Activated T-helper 17 cell treated with anti-CD3 and anti-CD28 coated beads, Interleukin-2, amount 50 U/mL, for 72 hours (primary cell): ENCODE measurements around the gene ADARB2. TPM values are rescaled to one million over a fixed set of nuclear protein-coding genes. Genes with fewer than 3 reads are reported as not detected.

ENCODE experiments used
- ATAC-seq: fragments of 150-1000 bp; cut with Tn5 transposase; replicated peaks from 2 replicates; pipeline ENCODE4 v1.10.0; 2021; ENCODE audit warnings: mild to moderate bottlenecking, moderate library complexity
- H3K27ac Mint-ChIP-seq: one replicate; pipeline ENCODE4 v1.8.0; 2022; ENCODE audit warnings: mixed read lengths
- H3K27me3 Mint-ChIP-seq: one replicate; pipeline ENCODE4 v1.8.0; 2022; ENCODE audit warnings: mixed read lengths
- H3K36me3 Mint-ChIP-seq: one replicate; pipeline ENCODE4 v1.8.0; 2022; ENCODE audit warnings: low read depth, mild to moderate bottlenecking, mixed read lengths
- H3K4me1 Mint-ChIP-seq: one replicate; pipeline ENCODE4 v1.8.0; 2022; ENCODE audit warnings: mixed read lengths
- H3K4me3 Mint-ChIP-seq: one replicate; pipeline ENCODE4 v1.8.0; 2022; ENCODE audit warnings: mild to moderate bottlenecking, mixed read lengths
- H3K9me3 Mint-ChIP-seq: one replicate; pipeline ENCODE4 v1.8.0; 2022; ENCODE audit warnings: mixed read lengths
- total RNA-seq, 2 donors: library from RNA; stranded (reverse); gene quantifications; one replicate each; pipeline ENCODE4 v1.2.3, GENCODE V29; 2022

Gene ADARB2
- total RNA-seq, 2 donors from 2014 or later: not detected

DNA sequence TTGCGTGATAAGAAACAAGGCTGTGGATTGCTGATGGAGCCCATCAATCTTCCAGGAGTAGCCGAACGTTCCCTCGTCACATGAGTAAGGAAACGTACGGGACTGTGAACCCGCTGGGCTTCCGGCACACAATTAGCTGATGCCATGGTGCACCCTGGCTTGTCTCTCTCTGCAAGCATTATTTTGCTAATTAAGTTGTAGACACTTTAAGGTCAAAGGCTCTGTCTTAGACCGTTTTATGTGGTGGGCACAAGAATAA is 50.9 kb downstream of the ADARB2 start:
- Mint-ChIP-seq H3K27ac (no peak overlapping the region), H3K27me3 (peaks cover 22% of the 10 kb centered on the region), H3K9me3 (no peaks in the 10 kb centered on the region), H3K4me3 (no peak overlapping the region), H3K36me3 (no peaks in the 10 kb centered on the region), H3K4me1 (peaks cover 5% of the 10 kb centered on the region)
- no peak for ATAC-seq

DNA sequence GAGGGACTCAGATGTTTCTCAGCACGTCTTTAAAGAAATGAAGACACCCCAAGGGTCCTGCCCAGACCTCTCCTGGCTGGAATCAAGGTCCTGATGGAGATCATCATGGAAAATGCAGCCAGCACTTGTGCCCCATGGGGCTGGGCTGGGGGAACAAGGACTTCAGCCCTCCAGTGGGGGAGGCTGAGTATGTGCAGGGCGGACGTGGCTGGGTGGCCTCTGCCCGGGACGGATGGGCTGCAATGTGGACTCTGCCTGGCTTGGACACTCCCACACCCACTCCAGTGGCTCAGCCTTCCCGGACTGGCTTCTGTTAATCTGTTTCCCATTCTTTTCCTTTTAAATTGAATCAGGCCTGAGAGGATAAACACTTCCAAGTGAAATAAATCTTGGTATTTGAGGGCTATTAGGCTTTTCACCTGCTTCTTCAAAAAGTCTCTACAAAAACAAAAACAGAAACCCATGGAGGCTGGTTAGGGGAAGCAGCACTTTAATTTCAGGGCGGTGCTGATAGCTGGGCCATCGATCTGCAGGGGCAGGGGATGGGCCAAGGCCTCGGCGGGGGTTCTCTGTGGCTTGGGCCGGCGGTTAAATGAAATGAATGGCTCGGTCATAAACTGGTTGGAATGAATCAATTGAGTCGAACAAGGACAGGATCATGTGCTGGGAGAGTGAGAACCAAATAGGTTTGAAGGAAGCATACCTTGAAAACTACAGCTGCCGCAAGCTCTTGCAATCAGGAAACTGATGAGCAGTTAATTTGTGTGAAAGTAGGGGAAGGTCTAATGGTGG is 51.4 kb downstream of the ADARB2 start:
- ATAC-seq: no peak

DNA sequence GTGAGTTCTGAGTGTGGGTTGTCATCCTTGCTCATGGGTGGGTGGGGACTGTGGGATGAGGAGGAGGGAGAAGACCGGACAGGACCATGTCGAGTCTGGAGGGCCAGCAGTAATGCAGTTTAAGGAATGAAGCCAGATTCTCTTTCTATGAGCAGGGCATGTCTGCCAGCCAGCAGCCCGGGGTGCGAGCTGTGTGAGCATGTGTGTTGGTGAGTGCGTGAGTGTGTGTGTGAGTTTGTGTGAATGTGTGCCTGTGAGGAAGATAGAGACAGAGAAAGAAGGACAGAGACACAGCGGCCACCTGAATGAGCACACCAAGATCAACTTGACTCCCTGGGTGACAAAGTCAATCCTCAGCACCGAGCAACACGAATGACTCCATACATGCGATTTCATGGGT is 52.3 kb downstream of the ADARB2 start:
- H3K36me3 Mint-ChIP-seq: no peaks in the 10 kb centered on the region
- no peak overlapping the region for H3K27ac Mint-ChIP-seq
- H3K4me3 Mint-ChIP-seq: no peak overlapping the region
- no peak for ATAC-seq
- peaks cover 21% of the 10 kb centered on the region for H3K27me3 Mint-ChIP-seq
- H3K4me1 Mint-ChIP-seq: peaks cover 5% of the 10 kb centered on the region
- no peaks in the 10 kb centered on the region for H3K9me3 Mint-ChIP-seq

More for the DNA sequence above, 51.4 kb downstream of the ADARB2 start:
- Mint-ChIP-seq H3K4me1 (peaks cover 5% of the 10 kb centered on the region), H3K4me3 (no peak overlapping the region), H3K36me3 (no peaks in the 10 kb centered on the region), H3K9me3 (no peaks in the 10 kb centered on the region), H3K27ac (no peak overlapping the region), H3K27me3 (peaks cover 21% of the 10 kb centered on the region)

DNA sequence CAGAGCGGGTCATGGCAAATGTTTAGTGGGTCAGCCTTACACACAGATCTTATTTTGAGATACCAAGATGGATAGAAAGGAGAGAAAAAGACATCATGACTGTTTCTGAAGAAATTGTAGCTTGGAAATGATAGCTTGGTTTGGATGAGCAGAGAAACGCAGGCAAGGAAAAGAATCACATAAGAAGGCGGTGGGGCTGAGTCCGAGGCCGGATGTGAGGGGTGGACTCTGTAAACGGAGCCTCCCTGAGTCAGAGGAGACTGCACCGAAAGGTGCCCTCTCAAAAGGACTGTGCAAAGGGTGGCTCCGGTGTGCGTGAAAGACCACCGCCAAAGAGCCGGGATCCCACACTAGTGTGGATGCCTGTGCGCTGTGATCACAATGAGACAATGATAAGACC is 53.7 kb downstream of the ADARB2 start:
- ATAC-seq: no peak
- H3K27me3 Mint-ChIP-seq: peaks cover 20% of the 10 kb centered on the region
- no peak overlapping the region for H3K27ac Mint-ChIP-seq
- H3K4me3 Mint-ChIP-seq: no peak overlapping the region
- peaks cover 5% of the 10 kb centered on the region for H3K4me1 Mint-ChIP-seq
- no peaks in the 10 kb centered on the region for H3K36me3 Mint-ChIP-seq
- no peaks in the 10 kb centered on the region for H3K9me3 Mint-ChIP-seq

DNA sequence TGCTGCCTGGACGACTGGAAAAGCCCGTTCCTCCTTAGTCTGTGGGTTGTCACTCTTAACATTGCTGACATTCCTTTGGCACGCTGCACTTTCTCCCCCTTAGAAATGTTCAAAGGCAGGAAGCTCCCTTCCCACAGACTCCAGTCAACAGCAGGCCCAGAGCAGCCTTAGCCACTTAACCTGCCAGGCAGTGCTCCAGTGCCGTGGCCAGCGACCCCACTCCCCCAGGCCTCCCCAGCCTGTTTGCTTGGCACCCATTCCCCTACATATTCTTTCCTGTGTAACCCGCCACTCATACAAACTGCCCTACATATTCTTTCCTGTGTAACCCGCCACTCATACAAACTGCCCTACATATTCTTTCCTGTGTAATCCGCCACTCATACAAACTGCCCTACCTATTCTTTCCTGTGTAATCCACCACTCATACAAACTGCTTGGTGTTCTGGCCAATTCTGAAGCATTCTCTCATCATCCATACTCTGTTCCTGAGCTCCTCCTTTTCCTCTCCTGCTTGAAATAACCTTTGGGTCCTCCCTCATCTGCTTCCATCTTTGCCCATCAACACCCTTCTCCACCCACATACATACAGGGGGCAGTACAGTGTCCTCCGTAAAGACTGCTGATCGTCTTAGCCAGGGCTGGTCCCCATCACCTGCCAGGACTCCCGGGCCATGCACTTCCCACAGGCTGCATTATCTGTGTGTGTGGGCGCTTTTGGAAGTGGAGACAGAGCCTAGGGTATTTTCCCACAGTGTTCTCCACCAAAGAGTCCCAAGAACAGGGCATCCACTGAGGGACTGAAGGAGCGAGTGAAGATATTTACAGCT is 57.3 kb downstream of the ADARB2 start:
- Mint-ChIP-seq H3K36me3 (no peaks in the 10 kb centered on the region), H3K9me3 (no peaks in the 10 kb centered on the region), H3K4me3 (no peak overlapping the region), H3K27me3 (peaks cover 14% of the 10 kb centered on the region), H3K27ac (no peak overlapping the region), H3K4me1 (peaks cover 3% of the 10 kb centered on the region)
- ATAC-seq: no peak

DNA sequence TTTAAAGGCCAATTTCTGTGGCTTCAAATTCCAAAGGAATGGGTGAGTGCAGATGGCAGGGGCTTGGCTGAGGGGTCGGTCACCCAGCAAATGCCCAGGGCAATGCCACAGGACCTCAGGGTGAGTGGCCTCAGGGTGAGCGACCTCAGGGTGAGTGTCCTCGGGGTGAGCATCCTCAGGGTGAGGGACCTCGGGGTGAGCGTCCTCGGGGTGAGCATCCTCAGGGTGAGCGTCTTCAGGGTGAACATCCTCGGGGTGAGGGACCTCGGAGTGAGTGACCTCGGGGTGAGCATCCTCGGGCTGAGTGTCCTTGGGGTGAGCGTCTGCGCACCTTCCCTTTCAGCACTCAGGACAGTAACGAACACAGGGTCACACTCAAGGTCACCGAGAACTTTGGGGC is 59.2 kb downstream of the ADARB2 start:
- Mint-ChIP-seq H3K27ac (no peak overlapping the region), H3K9me3 (no peaks in the 10 kb centered on the region), H3K4me1 (no peaks in the 10 kb centered on the region), H3K36me3 (no peaks in the 10 kb centered on the region), H3K4me3 (no peak overlapping the region), H3K27me3 (peaks cover 14% of the 10 kb centered on the region)
- ATAC-seq: no peak

DNA sequence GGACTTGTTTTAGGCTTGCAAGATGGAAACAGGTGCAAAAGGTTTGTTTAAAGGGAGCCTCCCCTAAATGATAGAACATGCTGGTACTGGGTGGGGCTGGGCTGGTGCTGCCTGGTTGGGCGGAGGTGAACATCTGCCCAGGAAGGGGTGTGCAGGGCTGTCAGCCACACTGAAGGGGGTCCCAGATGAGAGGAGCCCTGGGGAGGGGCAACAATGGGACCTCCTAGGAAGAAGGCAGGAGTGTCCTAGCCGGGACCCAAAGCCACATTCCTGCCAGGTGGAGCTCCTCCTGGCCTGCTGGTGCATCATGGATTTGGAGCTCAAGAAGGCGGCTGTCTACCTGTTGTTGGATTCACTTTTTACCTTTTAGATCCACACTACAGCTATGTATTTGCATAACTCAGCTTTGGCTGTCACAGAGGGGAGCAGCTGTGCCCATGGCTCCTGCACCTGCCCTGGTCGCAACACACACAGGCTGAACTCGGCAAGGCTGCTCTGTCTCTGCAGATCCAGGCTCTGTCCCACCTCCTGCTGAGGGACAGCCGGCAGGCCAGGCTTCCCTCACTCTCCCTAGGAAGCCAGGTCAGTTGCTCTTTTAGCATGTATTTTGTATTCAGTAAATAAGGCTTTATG is 59.9 kb downstream of the ADARB2 start:
- Mint-ChIP-seq H3K27me3 (peaks cover 14% of the 10 kb centered on the region), H3K4me1 (no peaks in the 10 kb centered on the region), H3K9me3 (no peaks in the 10 kb centered on the region), H3K27ac (no peak overlapping the region), H3K4me3 (no peak overlapping the region), H3K36me3 (no peaks in the 10 kb centered on the region)
- ATAC-seq: no peak

DNA sequence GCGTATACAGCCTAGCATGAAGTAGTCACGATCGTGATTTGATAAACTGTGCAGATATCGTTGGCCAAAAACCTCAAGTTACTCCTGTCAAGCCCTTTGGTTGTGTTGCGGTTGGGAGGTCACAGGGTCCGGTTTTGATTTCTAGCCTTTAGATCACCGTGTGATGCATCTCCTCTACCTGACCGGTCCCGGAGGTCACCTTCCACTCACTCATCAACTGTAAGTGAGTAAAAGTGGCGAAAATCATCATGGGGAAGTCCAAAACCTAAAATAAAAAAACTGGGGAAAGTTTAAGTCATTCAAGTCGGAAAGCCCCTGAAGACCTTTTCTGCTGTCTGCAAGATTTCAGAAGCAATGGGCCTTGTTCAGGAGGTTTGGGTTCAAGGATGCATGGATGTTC is 62.8 kb downstream of the ADARB2 start:
- Mint-ChIP-seq H3K4me3 (no peak overlapping the region), H3K36me3 (no peaks in the 10 kb centered on the region), H3K27ac (no peak overlapping the region), H3K9me3 (no peaks in the 10 kb centered on the region), H3K4me1 (no peaks in the 10 kb centered on the region), H3K27me3 (peaks cover 7% of the 10 kb centered on the region)
- no peak for ATAC-seq

DNA sequence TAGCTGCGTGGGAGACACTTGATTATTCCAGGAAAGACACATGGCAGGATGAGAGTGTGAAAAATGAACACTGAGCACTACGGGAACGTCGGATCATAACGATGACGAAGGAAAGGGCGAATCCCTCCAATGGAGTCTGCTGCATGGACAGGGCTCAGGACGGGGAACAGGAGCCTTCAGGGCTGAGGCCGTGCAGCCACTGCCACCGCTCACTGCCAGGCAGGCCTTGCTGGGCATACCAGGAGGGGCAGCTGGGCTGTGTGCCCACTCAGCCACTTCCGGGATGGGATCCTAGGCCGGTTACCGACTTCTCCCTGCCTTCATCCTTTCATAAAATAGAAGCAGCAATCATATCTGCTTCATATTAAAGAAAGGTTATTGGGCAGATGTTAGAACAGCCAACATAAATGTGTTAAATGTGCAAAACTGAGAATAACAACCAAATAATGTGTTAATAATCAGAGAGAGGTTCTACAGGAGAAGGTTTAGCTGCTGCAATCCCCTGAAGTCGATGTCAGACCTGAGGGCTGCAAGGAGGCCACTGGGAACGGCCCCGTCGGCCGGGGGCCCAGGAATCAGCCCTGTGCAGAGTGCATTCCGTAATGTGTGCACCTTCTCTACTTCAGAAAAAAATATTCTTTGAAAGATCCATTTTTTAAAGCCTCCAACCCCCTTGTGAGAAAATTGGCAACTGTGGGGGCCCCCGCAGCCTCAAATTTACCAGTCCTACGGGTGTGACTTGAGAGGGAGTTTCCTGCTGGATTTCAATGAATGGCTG is 63.6 kb downstream of the ADARB2 start:
- no peak overlapping the region for H3K4me3 Mint-ChIP-seq
- H3K4me1 Mint-ChIP-seq: no peaks in the 10 kb centered on the region
- peaks cover 7% of the 10 kb centered on the region for H3K27me3 Mint-ChIP-seq
- no peak overlapping the region for H3K27ac Mint-ChIP-seq
- no peaks in the 10 kb centered on the region for H3K36me3 Mint-ChIP-seq
- no peak for ATAC-seq
- no peaks in the 10 kb centered on the region for H3K9me3 Mint-ChIP-seq

DNA sequence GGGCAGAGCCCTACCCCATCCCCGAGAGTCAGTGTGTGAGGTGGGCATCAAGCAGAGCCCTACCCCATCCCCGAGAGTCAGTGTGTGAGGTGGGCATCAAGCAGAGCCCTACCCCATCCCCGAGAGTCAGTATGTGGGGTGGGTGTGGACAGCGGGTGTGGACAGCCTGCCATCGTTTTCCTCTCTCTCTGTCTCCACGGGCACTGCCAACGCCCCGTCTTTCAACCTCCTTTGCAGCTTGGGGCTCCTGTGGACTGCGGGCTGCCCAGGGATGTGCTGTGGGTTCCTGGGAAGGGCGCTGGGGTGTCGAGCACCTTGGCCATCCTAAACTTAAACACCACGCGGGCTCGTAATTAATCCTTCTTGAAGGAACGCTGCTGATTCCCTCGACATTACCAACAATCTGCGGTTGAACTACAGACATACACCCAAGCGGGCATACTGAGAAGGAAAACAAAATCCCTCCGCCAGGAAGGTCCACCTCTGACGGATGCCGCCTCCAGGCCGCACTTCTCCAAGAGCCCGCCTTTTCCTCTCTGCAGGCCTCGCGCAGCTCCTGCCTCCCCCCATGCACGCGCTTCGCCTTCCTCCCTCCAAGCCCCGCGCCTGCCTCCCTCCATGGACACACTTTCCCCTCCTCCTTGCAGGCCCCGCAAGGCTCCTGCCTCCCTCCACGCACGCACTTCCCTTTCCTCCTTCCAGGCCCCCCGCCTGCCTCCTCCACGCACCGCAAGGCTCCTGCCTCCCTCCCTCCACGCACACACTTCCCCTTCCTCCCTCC is 65.1 kb downstream of the ADARB2 start:
- Mint-ChIP-seq H3K27me3 (peaks cover 7% of the 10 kb centered on the region), H3K4me1 (no peaks in the 10 kb centered on the region), H3K9me3 (no peaks in the 10 kb centered on the region), H3K4me3 (no peak overlapping the region), H3K36me3 (no peaks in the 10 kb centered on the region), H3K27ac (no peak overlapping the region)
- no peak for ATAC-seq

DNA sequence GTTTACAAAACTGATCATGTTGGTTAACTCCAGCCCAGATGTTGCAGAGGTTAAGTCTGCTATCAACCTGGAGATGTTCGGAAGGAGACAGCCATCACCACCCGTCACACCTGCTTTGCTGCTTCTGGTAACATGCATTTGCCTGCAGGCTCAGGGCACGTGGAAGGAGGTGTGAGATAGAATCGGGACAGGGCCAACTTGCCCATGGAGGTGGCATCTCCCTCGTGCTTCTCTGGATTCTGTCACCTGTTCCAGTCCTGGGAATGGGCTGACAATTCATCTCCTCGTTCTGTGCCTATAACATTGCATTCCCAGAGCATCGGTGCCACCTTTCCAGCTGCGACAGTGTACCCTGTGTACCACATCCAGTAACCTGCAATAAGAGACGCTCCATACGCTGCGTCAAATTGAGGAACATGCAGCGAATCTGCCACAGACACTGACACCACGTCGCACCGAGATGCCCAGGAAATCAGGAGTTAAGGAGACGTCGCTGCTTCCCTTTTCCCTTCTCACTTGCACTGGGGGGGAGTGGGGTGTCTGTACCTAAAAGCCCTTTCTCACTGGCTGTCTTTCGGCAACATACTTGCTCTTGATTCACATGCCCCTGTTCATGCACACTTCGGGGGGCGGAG is 65.8 kb downstream of the ADARB2 start:
- peaks cover 7% of the 10 kb centered on the region for H3K27me3 Mint-ChIP-seq
- H3K4me3 Mint-ChIP-seq: no peak overlapping the region
- no peaks in the 10 kb centered on the region for H3K36me3 Mint-ChIP-seq
- no peaks in the 10 kb centered on the region for H3K4me1 Mint-ChIP-seq
- H3K27ac Mint-ChIP-seq: no peak overlapping the region
- no peak for ATAC-seq
- no peaks in the 10 kb centered on the region for H3K9me3 Mint-ChIP-seq

DNA sequence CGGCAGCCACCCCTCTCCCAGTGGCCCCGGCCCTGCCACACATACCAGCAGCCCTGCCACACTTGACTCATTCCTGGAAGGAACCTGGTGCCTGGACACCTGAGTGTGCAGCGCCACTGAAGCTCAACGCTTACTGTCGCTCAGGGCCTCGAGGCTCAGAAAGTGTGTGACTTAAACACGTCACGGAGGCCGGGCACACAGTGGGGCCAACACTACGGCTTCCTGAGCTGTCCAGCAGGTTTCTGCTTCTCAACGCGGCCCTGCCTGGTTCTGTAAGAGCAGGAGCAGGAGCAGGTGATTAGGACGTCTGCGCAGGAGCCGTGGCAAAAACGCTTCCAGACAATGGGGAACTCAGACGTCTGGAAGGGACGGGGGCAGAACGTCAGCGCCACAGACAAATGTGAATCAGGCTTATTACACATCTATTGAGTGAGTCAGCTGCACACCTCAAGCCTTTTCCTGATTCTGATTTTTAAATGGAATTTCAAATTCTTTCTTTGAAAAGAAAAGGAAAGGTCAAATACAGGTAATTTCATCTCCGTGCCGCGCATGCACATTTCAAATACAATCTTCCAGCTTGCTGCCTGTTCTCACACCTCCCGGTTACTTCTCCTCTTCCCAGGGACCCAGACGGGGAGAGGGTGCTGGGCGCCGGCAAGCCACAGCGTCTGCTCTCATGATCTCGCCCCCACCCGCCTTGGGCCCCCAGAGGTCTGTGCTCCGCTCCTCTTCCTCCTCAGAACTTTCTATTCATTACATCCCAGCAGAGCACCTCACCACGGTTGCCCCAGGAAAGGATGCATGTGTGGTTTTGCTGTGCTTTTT is 66.6 kb downstream of the ADARB2 start:
- no peak for ATAC-seq
- Mint-ChIP-seq H3K27ac (no peak overlapping the region), H3K4me3 (no peak overlapping the region), H3K9me3 (no peaks in the 10 kb centered on the region), H3K27me3 (peaks cover 7% of the 10 kb centered on the region), H3K36me3 (no peaks in the 10 kb centered on the region), H3K4me1 (no peaks in the 10 kb centered on the region)

DNA sequence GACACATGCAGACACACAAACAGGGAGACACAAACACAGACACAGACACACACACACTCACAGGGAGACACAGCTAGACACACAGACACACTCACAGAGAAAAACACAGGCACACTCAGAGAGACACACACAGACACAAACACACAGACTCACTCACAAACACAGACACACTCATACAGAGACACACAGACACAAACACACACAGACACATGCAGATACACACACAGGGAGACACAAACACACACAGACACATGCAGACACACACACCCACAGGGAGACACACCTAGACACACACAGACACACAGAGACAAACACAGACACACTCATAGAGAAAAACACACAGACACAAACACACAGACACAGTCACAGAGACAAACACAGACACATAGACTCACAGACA is 67.9 kb downstream of the ADARB2 start:
- no peaks in the 10 kb centered on the region for H3K4me1 Mint-ChIP-seq
- H3K9me3 Mint-ChIP-seq: no peaks in the 10 kb centered on the region
- H3K4me3 Mint-ChIP-seq: no peak overlapping the region
- H3K27ac Mint-ChIP-seq: no peak overlapping the region
- ATAC-seq: no peak
- H3K27me3 Mint-ChIP-seq: peaks cover 2% of the 10 kb centered on the region
- H3K36me3 Mint-ChIP-seq: no peaks in the 10 kb centered on the region
